ENCODE data around the gene UCP1.

The UCP1 gene

DNA sequence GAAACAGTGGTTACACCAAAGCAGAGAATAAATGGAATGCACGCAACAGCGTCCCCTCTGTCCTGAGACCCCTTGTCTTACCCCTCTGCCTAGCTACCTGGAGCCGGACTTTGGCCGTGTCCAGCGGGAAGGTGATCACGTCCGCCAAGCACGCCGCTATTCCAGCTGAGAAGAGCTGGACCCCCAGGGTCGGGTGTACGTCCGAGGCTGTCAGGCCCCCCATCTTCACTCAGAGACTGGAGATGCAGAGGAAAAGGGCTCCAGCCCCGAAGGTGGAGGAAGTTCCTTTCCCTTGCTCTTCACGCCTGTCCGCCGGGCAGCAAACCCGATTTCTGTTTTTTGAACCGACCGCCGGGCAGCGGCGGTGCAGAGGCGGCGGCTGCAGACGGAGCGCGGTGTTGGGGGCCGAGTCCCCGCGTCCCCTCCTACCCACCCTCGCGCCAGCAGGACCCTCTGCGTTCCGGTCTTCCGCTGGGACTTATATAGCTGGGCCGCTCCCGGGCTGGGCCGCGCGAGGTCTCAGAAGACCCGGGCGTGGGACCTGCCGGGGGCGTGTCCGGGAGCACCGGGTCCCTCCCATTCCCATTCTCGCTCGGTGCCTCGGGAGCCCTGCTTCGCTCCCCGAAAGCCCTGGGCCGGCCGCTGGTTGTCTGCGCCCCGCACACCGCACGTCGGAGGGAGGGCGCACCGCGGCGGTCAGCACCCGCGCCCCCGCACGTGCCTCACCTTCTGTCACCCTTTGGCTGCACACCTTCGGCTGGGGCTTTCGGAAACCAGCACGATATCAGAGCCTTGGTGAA is at the start of gene UCP1:
Gene UCP1 (minus strand): TSS at position 455 of the 800 bp plus-strand sequence. CDS start 232 bp downstream, at position 223.
- DNase-seq = peak; percentile 29

DNA sequence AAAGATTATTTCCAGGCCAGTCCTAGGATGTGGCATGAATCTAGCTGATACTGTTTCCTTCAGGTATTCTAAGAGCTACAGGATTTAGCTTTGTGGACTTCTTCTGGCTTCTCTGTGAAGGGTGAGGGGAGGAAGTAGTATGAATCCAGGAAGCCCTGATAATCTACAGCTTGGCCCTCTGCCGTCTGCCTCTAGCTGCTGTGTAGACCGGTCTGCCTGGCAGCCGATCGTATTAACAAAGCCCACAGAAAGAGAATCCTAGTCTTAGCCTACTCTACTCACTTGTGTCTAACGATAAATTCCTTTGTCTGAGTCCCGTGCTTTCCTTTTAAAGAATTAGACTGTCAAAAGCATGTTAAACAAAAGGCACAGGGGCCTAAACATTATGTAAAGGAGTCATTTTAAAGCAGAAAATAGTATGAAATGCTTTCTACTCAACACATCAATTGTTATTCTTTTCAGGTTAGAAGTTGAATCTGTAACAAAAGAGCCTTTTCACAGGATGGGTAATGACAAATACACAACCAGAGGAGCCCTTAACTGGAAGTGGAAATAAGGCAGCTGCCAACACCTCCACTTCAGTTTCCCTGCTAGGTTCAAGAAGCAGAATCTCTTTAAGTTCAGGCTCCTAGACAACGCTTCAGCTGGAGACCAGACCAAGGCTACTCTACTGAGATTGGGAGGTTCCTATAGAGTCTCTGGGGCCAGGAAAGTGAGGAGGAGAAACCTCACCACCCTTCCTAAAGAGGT is 48.9 kb upstream of the UCP1 start:
- no peak for DNase-seq

DNA sequence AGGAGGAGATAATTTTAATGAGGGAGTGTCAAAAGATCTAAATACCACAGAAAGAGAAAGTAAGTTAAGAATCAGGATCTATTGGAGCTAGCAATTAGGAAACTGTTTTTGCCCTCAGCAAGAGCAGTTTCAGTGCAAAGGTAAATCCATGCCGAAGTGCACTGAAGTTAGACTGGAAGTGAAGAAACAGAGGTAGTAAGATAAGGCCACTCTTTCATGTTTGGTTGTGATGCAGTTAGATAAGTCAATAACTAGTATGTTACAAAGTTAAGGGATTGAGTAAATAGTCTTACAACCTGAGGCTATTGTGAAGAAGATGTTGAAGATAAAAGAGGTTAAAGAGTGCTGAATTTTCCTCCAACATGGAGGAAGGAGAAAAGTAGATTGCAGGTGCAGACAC is 46.7 kb upstream of the UCP1 start:
- DNase-seq = no peak

DNA sequence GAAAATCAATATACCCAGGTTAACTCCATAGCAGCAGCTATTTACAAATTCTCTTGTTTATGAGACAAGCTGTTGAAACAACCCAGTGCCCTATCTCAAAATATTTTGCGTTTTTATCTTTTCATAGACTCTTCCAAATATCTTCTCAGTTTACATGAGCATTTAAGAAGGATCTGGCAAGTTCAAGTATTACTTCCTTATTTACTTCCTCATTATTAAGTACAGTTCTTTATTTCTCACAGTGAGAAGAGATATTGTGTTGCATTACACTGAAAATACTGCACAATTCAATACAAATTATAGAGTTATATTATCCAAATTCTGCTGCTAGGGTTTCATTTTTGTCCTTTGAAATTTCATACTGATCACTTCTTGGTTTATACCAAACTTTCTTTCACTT is 43.6 kb upstream of the UCP1 start:
- no peak for DNase-seq

GRCh38 chr4:140611854-140612253 is 43.1 kb upstream of the UCP1 start:
- no peak for DNase-seq

DNA sequence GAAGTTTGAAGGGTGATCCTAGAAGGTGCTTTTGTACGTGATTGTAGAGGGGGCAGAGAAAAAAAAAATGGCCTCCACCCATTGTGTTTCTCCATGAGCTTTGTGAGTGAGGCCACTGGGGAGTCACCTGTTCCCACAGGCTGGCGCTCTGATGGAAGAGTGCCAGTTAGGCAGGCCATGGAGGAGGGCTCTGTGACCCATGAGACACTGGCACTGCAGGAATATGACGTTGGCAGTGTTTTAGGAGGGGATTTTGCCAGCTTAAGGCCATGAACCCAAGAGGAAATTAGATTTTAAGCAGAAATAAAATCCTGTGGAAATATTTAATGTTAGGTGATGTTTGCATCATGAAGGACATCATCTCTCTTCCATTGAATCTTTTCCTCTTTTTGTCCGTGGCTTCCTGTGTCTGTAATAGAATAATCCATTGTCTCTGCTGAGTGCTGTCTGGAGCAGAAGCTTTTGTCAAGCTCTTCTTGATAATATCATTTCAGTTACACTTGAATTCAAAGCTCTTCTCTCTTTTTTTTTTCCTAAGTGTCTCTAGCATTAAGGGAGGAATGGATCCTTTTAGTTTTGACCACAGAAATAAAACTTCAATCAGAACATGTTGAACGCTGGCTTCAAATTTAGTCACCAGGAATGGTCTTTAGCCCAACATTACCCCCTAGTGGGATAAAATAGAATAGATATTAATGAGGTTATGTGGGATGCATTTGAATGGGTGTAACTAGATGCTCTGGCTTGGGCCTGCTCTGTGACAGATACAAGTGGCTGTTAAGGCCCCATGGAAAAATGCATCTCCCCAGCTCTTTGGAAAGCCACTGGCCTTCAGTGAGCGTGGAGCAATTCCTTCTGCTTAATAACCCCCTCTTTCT is 41.0 kb upstream of the UCP1 start:
- no peak for DNase-seq

DNA sequence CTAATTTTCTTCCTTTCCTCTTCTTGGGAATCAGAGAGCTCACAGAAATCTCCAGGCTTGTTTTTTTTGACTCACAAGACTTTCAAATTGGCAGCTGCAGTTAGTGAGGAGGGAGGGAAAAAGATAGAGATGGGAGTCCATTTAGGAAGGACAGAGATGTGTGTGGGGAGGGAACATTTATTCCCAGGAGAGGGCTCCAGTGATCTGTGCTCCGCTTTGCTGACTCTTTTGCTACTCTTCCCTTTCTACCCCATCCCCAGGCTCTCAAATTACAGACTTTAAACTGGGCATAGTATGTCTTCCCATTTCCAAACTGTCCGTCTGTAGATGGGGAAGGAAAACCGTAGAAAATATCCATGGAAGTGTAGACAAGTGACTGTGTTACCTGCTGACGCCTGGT is 39.1 kb upstream of the UCP1 start:
- no peak for DNase-seq

GRCh38 chr4:140604544-140604943 is 35.8 kb upstream of the UCP1 start:
- DNase-seq = no peak

- DNase-seq = no peak
Observed at GRCh38 chr4:140603286-140603685, 34.5 kb upstream of the UCP1 start.

DNA sequence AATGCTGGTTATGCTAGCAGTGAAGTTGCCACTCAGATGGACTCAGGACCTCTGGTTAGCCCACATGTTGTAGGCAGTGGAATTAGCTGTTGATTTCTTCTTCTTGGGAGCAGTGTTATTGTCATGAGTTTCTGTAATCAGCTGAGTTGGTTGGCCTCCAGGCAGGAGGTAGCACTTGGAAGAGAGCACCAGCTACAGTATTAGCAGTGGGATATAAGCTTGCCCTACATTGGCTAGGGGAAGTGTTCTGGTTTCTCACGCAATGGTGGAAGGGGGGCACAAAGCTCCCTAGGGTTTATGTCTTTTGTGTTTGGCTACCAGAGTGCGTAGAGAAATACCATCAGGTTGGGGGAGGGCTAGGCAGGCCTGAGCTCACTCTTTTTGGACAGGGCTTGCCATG is 34.0 kb upstream of the UCP1 start:
- no peak for DNase-seq

DNA sequence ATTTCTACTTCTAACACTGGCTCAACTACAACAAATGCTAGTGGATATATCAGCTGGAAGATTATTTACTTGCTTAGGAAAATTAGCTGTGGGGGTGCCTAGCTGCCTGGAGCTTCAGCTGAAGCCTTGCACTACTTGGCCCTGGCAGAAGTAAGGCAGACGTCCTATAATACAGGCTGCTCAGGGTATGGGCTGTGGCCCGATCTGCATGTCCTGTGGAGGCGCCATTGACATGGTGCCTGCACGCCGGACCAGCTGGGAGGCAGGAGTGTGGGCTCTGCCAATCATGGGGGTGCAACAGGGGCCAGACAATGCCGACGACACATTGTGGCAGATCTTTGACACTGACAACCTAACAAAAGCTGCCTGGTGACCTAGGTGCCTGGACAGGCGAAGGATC is 31.6 kb upstream of the UCP1 start:
- DNase-seq = no peak

DNA sequence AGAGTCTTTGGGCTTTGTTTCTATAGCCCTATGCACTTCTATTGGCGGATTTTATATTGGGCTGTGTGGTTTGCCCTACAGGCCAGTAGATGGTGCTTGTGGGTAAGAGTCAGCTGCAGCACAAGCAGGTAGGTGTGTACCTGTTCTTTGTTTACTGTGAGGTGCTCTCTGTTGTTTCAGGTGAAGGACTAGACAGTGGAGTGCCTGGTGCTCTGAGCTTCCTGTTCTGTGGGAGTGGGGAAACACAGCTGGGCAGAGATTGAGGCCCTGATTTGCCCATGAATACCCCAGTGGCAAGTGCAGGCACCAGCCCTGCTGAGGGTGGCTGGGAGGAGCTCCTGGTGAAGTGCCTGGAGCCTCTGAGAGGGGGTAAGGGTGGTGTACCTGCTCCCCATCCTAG is 26.3 kb upstream of the UCP1 start:
- no peak for DNase-seq

DNA sequence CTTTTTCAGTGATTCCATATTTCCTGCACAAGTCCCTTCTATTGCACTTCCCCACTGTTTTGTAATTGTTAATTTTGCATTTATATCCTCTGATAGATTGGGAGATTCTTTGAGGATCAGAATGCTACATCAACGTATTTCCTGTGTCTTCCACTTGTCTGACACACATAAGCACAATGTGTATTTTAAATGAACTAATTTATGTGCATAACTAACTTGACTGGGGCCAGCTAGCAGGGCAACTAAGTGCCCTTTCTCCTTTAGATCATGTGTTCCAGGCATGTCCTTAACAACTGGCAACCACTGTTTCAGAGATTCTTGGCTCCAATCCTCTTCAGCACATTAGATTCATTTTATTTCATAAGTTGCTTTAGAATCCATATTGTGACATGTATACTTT is 15.7 kb upstream of the UCP1 start:
- no peak for DNase-seq

- DNase-seq = no peak
Observed at GRCh38 chr4:140581078-140581477, 12.3 kb upstream of the UCP1 start.

DNA sequence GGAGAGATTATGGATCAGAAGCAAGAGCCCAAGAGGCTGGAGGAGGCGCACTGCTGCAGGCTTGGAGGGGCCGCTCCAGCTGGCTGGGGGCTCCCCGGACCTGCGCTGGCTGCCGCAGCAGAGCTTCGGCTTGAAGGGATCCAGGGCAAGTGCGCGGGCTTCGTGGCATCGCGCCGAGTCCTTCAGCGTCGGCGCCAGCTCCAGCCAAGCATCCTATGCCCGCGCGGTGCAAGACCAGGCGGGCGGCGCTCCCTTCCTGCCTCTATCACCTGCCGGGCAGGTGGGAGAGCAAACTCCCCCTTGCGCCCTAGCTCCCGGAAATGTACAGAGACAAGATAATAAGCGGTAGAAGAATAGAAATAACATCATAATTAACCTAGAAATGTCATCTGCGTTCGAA is 10.5 kb upstream of the UCP1 start:
- no peak for DNase-seq

- no peak for DNase-seq
Observed at GRCh38 chr4:140575489-140575888, 6.7 kb upstream of the UCP1 start.

GRCh38 chr4:140571620-140572019 is 2.9 kb upstream of the UCP1 start:
- DNase-seq = no peak

DNA sequence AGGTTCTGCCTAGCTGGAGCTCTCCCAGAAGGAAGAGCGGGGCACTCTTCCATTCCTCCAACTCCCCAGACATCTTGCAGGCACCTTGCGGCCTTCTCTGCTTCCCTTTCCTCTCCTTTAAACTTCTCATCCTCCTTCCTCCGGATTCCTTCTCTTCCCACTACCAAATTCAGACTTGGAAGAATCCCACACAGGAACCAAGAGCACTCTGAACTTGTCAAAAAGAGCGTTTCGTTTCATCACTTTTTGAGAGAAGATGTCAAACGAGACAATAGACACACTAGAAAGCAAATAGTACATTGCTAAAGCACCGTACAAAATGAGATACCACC is 512 bp upstream of the UCP1 start:
- no peak for DNase-seq

- no peak for DNase-seq
Observed at GRCh38 chr4:140559696-140560095, 9.1 kb downstream of the UCP1 start.

DNA sequence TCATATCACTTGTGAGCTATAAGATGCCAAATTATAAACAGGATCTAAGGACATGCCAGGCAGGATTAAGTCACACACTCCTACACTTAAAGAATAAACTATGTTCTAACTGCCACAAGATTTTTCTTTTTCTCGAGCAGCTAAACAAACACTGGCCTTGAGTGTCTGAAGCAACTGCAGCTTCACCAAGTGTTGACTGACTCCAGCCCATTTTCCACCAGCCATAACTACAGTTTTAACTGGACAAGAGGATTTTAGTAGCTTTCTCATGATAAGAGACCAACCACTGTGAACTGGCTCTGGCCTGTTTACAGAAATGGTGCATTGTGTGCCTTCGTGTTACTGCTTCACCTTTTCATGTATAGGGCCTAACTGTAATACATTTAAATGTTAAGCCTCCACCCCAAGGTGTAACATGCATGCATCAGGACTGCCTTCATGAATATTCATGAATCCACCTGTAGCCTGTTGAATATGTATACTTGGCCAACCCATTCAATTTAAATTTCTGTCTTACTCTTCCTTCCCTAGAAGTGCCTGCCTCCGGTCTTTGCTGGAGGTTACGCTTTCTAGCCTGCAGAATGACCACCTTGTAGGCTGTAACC is 10.8 kb downstream of the UCP1 start:
- no peak for DNase-seq

DNA sequence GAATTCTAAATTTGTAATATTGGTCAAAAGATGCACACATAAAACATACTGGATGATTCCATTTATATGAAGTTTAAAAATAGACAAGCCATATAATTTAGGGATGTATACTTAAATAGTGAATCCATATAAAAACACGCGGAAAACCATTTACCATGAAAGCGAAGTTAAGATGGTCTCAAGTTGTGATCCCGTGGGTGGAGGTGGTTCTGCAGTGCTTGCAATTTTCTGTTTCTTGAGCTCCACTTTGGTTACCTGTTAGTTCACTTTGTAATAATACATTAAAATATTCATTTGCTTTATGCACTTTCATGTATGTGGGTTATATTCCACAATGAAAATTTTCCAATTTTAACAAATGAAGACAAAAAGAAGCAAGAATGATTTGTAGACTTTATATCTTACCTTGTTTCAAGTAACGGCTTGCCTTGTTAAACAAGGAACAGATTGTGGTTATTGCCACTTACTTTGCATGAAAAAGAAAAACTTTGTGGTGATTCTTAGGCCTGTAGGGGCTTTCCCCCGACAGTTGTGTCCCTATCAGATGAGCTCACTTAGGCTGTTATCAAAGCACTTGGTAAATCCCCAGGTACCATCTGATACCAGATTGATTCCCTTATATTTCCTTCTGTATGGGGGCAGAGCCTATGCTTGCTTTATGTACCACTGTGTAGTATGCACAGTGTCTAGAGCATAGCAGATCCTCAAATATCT is 12.2 kb downstream of the UCP1 start:
- DNase-seq = no peak

DNA sequence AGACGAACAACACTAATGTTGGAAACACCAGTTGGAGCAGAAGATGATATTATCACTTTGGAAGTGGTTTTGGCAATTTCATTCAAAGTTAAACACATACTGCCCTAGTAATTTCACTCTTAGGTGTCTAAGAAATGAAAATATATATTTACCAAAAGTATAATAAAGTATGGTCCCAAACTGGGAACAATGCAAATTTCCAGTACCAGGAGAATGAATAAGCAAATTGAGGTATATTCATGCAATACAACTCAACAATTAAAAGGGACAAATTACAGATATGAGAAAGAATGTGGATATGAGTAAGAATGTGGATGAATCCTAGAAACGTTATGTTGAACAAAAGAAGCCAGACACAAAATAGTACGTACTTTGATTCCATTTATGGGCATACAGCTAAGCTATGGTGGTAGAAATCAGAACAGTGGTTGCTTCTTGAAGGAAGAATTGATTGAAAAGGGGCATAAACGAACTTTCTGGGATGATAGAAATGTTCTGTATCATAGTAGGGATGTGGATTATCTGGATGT is 34.7 kb downstream of the UCP1 start:
- DNase-seq = no peak
